Ovary (tissue), 9 donors: ENCODE data around the gene KCNMA1. TPM values are rescaled to one million over a fixed set of nuclear protein-coding genes. Genes with fewer than 3 reads are reported as not detected.

Experiments used
- DNase-seq, 5 donors: peaks; one replicate each; pipeline ENCODE4 v3.0.0-alpha.2; 2019 to 2020
- H3K27ac ChIP-seq, 2 donors: fragments of 200-600 bp; one replicate each; pipeline versions ENCODE4 v1.5.1 to v1.8.0; 2019 to 2022
- H3K27me3 ChIP-seq: fragments of 200-600 bp; one replicate; pipeline ENCODE4 v1.8.0; 2022
- H3K36me3 ChIP-seq: fragments of 200-600 bp; sonication (generic); one replicate; pipeline ENCODE4 v1.5.1; 2019
- H3K4me1 ChIP-seq: one replicate; pipeline ENCODE4 v1.8.1; 2013; ENCODE audit warnings: mild to moderate bottlenecking, moderate library complexity; ENCODE audit not compliant: insufficient read depth
- H3K4me3 ChIP-seq: fragments of 200-600 bp; sonication (generic); one replicate; pipeline ENCODE4 v1.5.1; 2017
- H3K9me3 ChIP-seq, 2 donors: fragments of 200-600 bp in 1 of 2; sonication (generic) in 1 of 2; one replicate each; pipeline versions ENCODE4 v1.5.1 to v1.8.1; 2013 to 2019; ENCODE audit warnings: mild to moderate bottlenecking in 1 of 2, moderate library complexity in 1 of 2
- EP300 ChIP-seq: sonication (generic); formaldehyde crosslinking; IDR thresholded peaks from one replicate; pipeline ENCODE4 v1.6.1; 2017; ENCODE audit warnings: antibody characterized with exemption
- POLR2A ChIP-seq: fragments of 450-650 bp; IDR thresholded peaks from one replicate; pipeline ENCODE4 v1.6.1; 2017; ENCODE audit warnings: antibody characterized with exemption, mild to moderate bottlenecking, moderate library complexity
- WGBS, 3 donors: extraction: QIAGEN DNeasy Blood & Tissue Kit in 1 of 3; methylation state at CpG; one replicate each; pipeline versions ENCODE4 v1.1.5 to v1.1.7; 2013 to 2017; 5-methylcytosine and 5-hydroxymethylcytosine counted together
- intact Hi-C, 4 donors: fragments of 100-400 bp; cut with DNase I; formaldehyde crosslinking; loops; one replicate each; pipeline versions ENCODE4 v1.11.0 to v1.15.1; 2022 to 2023
- polyA plus RNA-seq, 2 donors: library from polyadenylated mRNA; stranded (reverse); fragments of 200-250 nt in 1 of 2; fragments of 350-450 nt in 1 of 2; fragmentation: Illumina TruSeq in 1 of 2; extraction: RNeasy Lipid Tissue Mini Kit (QIAGEN cat#74804) in 1 of 2; gene quantifications; one replicate each; pipeline ENCODE4 v1.2.3, GENCODE V29; 2013 to 2014
- total RNA-seq, 7 donors: library from RNA; depleted of rRNA in 2 of 7; stranded (reverse); fragments of >200 nt in 2 of 7; fragmentation: NEBNext Ultra II Directional in 3 of 7; extraction: Animal tissue kit (Norgen Biotek cat#: 25700) in 3 of 7; gene quantifications; one replicate each; pipeline versions ENCODE4 v1.1.0 to v1.2.4, GENCODE V29; 2016 to 2023
- TF ChIP-seq, protein P1 (sequence below), 3 donors: fragments of 450-650 bp in 2 of 3; fragments of 200-600 bp in 1 of 3; IDR thresholded peaks; one replicate each; pipeline versions ENCODE4 v1.5.1 to v1.8.0; 2016 to 2022; ENCODE audit warnings: antibody characterized with exemption in 3 of 3, mild to moderate bottlenecking in 1 of 3
- donor health status: DM: no; HTN: no; CAD: no; lungs with moderate emphysema.
- donor health status: DM: no; HTN: no; CAD: no.
- donor health status: Bipolar disorder and iron deficiency.
- donor health status: DM: yes; HTN: yes; CAD: no.
- donor health status: DM: no; HTN: no; CAD: no.
- donor health status: DM: yes; HTN: yes; CAD: no.

Gene KCNMA1
- total and polyA plus RNA-seq, 9 donors, result 7.0 to 83.8 (median 25.1) TPM

DNA sequence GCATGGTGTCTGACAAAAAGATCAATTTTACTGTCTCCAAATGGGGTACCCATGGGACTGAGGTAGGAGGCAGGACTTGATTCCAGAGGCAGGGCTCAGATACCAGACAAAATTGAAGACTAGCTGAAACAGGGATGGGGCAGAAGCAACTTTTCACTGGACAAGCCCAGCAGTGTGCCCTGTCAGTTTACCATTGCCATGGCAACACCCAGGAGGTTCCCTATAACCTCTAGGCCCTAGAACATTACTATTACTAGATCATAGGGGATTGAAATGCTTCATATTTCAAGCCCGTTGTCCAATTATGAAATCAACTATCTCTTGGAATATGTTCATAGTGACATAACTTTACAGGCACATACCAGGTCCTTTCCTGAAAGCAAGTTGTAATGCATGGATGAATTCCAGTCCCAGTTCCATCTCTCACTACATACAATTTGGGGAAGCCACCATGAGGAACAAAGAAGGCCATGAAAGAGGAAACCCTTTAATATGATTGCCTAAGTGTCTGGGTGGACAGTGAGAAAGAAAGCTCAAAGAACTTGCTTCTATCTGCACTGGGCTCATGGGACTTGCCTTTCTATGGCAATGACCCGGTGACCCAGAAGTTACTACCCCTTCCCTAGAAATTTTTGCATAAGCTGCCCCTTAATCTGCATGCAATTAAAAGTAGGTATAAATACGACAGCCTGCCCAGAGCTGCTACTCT, 557.9 kb downstream of the KCNMA1 start:
- no peak overlapping the region for H3K27ac ChIP-seq
- H3K27me3 ChIP-seq, result no peaks in the 10 kb centered on the region
- no peaks in the 10 kb centered on the region for H3K9me3 ChIP-seq
- no peak overlapping the region for H3K4me3 ChIP-seq
- no peak for DNase-seq
- H3K36me3 ChIP-seq, result no peaks in the 10 kb centered on the region
- peaks cover 6% of the 10 kb centered on the region for H3K4me1 ChIP-seq
- TF ChIP-seq POLR2A, result no peak
- TF ChIP-seq EP300, result no peak
- TF ChIP-seq, protein P1, sequence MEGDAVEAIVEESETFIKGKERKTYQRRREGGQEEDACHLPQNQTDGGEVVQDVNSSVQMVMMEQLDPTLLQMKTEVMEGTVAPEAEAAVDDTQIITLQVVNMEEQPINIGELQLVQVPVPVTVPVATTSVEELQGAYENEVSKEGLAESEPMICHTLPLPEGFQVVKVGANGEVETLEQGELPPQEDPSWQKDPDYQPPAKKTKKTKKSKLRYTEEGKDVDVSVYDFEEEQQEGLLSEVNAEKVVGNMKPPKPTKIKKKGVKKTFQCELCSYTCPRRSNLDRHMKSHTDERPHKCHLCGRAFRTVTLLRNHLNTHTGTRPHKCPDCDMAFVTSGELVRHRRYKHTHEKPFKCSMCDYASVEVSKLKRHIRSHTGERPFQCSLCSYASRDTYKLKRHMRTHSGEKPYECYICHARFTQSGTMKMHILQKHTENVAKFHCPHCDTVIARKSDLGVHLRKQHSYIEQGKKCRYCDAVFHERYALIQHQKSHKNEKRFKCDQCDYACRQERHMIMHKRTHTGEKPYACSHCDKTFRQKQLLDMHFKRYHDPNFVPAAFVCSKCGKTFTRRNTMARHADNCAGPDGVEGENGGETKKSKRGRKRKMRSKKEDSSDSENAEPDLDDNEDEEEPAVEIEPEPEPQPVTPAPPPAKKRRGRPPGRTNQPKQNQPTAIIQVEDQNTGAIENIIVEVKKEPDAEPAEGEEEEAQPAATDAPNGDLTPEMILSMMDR (IDR thresholded peaks at IDR 0.05), result no peak
- 61 to 64% (median 61%) methylated on average over 3 of the region's 3 CpGs for WGBS, 3 donors
- intact Hi-C loops, result no loop called here

DNA sequence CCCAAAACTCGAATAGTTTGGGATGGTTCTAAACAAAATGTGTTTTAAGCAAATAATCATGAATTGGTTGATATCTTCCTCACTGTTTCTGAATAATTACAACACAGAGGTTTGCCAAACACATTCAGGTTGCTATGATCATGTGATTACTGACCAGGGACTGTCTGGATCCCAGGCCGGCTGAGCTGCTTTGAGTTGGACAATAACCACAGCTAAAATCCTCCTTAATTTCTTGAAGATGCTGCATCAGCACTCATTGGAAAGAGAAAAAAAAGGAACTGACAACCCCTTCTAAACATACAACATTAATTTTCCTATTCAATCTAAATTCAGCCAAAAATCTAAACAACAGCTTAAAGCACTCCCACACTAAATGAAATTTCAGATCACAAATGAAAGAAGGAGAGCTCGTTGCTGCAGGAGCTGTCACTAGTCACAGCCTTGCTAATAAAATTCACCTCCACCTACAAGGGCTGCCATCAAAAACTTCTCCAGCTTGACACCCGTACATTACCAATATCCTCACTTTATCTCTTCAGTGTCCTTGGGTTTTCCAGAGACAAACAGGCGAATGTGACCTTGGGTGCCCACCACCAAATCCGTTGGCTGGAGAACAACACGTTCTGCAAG, 560.2 kb downstream of the KCNMA1 start:
- no peaks in the 10 kb centered on the region for H3K36me3 ChIP-seq
- peaks cover 7% of the 10 kb centered on the region for H3K4me1 ChIP-seq
- no peak overlapping the region for H3K27ac ChIP-seq
- TF ChIP-seq, protein P1 (IDR thresholded peaks at IDR 0.05), result no peak
- TF ChIP-seq POLR2A (no peak), EP300 (no peak)
- no peak for DNase-seq
- intact Hi-C loops, result no loop called here
- H3K4me3 ChIP-seq, result no peak overlapping the region
- H3K27me3 ChIP-seq, result no peaks in the 10 kb centered on the region
- 31 to 55% (median 46%) methylated on average over 7 of the region's 7 CpGs for WGBS, 3 donors
- H3K9me3 ChIP-seq, result no peaks in the 10 kb centered on the region

DNA sequence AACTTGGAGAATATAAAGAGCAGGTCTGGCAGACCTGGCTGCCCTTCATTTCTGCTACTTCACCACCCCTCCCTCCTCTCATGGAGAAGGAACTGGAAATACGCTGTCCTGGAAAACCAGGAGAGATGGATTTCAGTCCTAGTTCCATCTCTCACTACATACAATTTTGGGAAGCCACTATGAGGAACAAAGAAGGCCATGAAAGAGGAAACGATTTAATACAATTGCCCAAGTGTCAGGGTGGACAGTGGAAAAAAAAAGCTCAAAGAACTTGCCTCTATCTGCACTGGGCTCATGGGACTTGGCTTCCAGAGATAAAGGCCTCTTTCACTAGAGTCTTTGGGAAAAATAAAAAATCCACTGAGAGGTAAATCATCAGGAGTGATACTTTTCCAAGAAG, 561.7 kb downstream of the KCNMA1 start:
- Histone ChIP-seq H3K27me3 (no peaks in the 10 kb centered on the region), H3K4me3 (no peak overlapping the region), H3K9me3 (no peaks in the 10 kb centered on the region), H3K36me3 (no peaks in the 10 kb centered on the region), H3K27ac (no peak overlapping the region), H3K4me1 (peaks cover 11% of the 10 kb centered on the region)
- DNase-seq, result no peak
- 86 to 93% (median 93%) methylated on average over 2 of the region's 2 CpGs for WGBS, 3 donors
- TF ChIP-seq, protein P1 (IDR thresholded peaks at IDR 0.05), result no peak
- no peak for TF ChIP-seq EP300
- no peak for TF ChIP-seq POLR2A
- intact Hi-C loops, result no loop called here

DNA sequence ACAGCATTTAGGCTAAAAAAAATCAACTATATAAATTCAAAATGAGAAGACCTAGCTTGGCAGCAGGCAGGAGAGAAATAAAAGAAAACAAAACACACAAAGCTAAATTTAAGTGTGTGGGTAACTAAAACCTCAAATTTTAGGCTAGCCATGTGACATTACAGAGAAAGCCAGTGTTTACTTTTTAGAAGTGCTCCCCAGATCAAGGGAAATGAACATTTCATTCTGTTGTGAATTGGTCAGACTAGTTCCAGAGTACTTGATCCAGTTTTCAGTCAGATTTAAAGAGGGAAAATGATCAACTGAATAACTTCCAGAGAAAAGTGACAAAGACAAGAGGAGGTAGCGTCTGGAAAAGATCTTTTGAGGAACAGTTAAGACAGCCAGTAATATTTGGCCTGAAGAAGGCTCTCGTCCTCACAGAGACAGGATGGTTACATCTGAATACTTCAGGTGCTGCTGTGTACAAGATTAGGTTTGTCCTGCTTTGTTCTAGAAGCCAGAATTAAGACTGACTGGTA, 563.4 kb downstream of the KCNMA1 start:
- TF ChIP-seq EP300 (no peak), POLR2A (no peak)
- TF ChIP-seq, protein P1 (IDR thresholded peaks at IDR 0.05), result no peak
- H3K27ac ChIP-seq, result no peak overlapping the region
- 62 to 96% (median 83%) methylated on average over 2 of the region's 2 CpGs for WGBS, 3 donors
- H3K27me3 ChIP-seq, result no peaks in the 10 kb centered on the region
- H3K4me1 ChIP-seq, result peaks cover 11% of the 10 kb centered on the region
- no peak overlapping the region for H3K4me3 ChIP-seq
- H3K9me3 ChIP-seq, result no peaks in the 10 kb centered on the region
- intact Hi-C loops, result no loop called here
- H3K36me3 ChIP-seq, result no peaks in the 10 kb centered on the region
- DNase-seq, result no peak
